GM21717 (cell line): ENCODE results near the gene MEGF6.

Experiments used
- ATAC-seq: cut with Tn5 transposase; IDR thresholded peaks from one replicate; pipeline ENCODE4 v1.9.1; 2021; ENCODE audit warnings: mild to moderate bottlenecking, moderate library complexity; ENCODE audit not compliant: unreplicated experiment

MEGF6 gene

DNA sequence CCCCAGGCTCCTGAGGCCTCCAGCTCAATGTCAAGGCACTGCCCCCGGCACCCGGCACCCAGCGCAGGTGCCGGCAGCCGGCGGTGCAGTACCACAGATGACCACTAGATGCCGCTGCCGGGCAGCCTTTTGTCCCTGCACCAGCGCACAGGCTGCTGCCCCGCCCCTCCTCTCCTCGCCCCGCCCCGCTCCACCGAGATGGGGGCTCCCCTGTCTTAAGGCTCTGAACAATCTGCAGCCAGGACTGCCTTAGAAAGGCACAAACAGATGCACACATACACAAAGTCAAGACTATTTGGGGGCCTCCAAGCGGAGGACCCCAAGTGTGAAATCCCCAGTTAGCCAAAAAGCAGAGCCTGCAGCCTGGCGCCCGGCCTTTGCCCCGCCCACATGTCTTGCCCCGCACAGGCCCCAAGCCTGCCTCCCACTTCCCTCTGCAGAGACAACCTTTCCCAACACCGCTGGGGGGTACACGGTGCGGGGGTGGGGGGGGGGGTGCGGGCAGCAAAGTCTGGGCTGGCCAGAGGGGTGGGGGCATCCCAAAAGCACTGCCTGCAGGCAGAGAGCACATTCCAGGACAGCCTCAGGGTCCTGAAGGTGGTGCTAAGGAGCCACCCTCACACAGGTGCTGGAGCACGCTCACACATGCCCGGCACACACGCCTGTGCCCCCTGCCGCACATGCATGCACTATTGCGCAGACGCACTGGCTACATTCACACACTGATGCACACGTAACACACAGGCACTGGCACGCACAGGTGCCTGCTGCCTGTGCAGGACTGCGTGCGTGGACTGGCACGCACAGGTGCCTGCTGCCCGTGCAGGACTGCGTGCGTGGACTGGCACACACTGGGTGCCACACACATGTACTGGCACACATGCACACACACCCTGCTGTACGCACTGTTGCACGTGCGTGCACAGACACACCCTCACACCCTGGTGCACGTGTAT, 119.7 kb downstream of the MEGF6 start:
- peak; percentile 51 for ATAC-seq

DNA sequence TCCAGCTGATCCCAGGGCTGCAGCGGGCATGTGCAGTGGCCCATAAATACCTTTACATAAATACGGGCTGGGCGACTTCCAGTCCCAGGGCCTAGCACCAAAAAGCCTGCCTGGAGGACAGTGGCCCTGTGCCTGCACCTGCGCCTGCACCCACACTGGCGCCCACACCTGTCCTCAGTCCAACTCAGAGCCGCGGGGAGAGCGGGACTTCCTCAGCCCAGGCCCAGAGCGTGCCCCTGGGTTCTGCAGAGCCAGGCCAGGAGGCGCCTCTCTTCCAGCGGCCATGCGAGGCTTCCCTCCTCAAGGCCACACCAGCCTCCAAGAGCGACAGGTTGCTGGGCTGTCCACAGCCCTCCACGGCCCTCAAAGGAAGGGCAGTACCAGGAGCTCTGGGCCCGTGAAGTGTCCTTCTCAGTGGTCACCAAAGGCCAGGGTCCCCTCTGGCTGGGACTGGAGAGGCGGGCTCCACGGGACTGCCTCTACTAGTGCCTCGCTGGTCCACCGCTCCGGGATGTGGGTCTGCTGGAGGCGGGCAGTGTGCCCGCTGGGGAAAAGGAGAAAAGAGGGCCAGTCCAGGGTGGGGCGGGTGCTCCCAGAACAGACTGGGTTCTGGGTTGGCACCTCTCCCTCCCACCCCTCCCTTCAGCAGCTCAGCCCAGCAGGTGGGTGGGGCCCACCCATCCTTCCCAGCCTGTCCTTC, 121.1 kb downstream of the MEGF6 start:
- ATAC-seq: no peak

DNA sequence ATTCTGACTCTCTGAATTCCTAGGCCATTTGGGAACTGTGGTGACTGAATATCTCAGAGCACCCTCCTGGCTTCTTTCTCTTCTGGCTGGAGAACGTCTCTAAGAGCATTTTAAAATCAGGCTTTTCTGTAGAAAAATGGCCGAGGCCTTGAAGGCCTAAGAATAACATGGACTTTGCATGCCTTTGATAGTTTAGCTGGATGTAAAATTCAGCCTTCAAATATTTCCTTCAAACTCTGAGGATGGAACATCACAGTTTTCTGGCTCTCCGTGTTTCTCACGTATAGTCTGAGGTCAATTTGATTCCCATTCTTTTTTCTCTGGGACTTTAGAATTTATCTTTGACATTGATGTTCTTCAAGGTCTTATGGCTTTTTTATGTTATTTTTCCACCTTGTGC, 122.9 kb downstream of the MEGF6 start:
- ATAC-seq: no peak

GRCh38 chr1:3485016-3485415, 126.3 kb downstream of the MEGF6 start:
- ATAC-seq: no peak

GRCh38 chr1:3483801-3484444, 127.4 kb downstream of the MEGF6 start:
- ATAC-seq: no peak

- no peak for ATAC-seq
Measured at GRCh38 chr1:3483380-3483779, 127.9 kb downstream of the MEGF6 start.

- no peak for ATAC-seq
Measured at GRCh38 chr1:3482378-3482849, 128.9 kb downstream of the MEGF6 start.

DNA sequence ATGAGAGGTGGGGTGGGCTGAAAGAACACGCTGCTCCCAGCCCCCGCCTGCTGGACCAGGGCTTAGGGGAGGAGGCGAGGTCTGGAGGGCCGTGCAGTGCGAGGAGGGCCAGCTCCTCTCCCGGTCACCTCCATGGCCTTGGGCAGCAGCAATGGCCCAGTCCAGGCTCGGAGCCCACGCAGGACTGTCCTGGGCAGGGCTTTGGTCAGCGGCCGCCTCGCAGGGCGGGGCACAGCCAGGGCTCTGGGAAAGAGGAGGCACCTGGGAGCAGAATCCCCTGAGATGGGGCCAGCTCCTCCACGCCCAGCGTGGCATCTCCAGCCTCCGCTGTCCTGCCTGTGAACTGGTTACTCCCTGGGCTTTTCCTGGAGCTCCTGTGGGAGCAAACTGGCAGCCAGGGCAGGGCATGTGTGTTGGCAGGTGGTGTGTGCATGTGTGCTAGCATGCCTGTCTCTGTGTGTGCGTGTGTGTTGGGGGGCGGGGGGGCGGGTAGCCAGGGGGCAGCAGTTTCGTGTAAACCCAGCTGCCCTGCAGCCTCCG, 129.4 kb downstream of the MEGF6 start:
- ATAC-seq: no peak

DNA sequence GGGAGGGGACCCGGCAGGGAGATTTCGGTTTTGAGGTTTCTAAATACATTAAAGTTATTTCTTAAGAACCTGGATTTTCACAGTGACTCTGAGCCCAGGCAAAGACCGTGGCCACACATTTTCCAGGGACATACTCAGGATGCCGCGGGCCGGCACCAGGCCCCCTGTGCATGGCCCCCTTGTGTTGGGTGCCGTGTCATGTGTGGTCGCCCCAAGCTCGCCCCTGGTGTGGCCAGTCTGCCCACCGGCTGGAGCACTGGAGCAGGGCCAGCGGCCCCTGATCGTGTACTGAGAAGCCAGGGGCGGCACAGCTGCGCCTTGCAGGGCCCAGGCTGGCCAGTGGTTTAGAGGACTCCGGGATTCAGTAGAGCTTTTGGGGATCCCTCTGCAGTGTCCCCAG, 130.3 kb downstream of the MEGF6 start:
- no peak for ATAC-seq

GRCh38 chr1:3480369-3480719, 131.0 kb downstream of the MEGF6 start:
- no peak for ATAC-seq

DNA sequence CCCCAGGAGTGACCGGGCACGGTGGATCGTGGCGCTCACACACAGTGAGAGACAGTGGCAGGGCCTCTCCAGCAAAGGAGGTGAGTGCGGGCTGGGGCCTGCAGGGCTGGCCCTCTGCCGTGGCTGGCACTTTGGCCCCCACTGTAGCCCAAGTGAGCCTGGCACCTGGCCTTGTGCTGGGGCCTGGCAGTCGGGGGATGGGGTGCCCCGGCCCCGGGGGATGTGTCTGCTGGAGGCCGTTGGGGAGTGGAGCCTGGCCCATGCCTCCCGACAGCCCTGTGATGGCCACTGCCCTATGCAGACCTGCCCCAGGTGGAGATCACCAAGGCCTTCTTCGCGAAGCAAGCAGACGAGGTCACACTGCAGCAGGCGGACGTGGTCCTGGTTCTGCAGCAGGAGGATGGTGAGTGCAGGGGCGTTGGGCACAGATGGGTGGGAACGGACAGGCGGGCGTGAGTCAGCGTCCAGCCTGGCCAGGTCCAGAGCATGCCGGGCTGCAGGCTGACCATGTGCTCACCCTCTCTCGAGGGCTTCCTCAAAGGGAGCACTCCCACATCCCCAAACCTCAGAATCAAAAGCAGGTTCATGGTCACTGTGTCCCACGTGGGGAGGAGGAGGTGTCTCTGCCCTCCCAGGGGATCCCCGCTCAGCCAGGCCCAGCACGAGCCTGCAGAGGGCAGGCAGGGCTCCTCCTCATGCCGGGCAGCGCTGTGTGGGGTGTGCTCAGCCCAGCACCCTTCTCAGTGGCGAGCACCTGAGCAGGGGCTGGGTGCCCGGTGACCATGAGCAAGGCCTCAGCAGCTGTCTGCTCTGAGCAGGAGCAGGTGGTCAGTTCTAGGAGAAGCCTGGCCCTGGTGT, 131.6 kb downstream of the MEGF6 start:
- ATAC-seq: no peak

GRCh38 chr1:3478187-3478586, 133.1 kb downstream of the MEGF6 start:
- ATAC-seq: no peak

GRCh38 chr1:3477241-3477995, 133.9 kb downstream of the MEGF6 start:
- no peak for ATAC-seq

DNA sequence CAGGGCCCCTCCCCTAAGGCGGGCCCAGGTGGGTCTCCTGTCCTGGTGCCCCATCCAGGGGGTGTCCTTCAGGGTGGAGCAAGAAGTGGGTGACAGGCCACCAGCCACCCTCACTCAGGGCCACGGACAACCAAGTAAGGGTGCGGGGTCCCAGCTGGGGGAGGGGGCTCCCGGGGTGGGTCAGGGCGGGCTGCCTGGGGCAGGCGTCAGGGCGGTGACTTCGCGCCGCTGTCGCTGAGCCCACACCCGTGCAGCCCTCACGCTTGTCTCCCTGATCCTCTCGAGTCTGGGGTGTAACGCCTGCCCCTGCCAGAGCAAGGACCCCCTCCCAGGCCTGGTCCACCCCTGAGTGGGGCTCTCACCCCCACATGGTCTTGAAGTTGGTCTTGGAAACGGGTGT, 134.6 kb downstream of the MEGF6 start:
- no peak for ATAC-seq

DNA sequence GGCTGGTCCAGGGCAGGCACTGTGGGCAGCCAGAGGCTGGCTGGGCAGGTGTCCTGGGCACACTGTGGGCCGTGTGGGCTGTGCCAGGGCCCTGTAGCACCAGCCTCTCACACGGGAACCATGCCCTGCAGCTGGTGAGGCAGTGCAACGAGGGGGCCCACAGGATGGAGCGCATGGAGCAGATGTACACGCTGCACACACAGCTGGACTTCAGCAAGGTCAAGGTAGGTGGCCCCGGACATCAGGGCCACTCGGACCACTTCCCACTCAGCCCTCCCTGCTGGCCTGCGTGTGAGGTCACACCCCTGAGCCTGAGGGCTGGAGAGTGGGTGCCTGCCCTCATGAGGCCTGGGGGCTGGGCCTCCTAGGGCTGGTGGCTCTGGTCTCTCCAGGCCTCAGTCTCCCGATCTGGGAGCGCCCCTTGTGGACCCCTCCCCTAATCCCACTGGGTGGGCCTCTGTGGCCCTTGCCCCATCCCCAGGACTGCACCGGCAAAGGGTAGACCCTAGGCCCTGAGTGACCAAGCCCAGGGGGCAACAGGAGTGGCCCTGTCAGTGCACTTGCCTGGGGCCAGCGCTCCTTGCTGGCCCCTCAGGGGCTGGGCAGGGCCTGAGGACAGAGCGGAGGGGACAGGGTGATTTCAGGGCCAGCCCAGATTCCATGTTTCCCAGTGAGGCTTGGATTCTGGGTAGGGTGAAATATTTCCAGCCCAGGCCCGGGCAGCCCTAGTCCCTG, 135.3 kb downstream of the MEGF6 start:
- ATAC-seq: no peak

DNA sequence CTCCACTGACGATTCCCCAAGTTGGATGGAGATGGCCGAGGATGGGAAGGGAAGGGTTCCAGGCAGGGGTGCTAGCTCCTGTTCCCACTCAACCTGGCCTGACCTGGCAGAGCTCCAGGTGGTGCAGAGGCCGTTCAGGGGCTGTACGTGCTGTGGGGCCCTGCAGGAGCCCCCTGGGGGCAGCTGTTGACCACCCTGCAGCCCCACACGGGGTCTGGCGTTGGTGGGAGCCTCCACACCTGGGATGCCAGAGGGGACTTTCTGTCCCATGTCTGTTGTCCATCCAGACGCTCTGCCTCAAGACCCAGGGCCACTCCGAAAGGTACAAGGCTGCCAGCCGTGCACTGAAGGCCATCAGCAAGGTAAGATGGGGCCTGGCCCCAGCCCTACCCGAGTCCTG, 136.9 kb downstream of the MEGF6 start:
- ATAC-seq: no peak

DNA sequence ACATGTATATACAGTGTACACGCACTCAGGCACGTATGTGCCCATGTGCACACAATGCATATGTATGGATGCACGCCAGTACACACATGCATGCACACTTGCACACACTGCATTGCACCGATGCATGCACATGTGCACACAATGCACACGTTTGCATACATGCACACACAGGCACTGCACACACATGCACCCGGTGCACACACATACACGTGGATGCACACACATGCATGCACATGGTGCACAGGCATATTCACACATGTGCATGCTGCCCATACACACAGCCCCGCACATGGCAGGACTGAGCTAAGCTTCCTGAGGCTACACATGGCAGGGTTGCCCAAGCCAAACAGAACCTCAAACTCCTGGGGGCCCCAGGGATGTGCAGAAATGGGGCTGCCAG, 137.3 kb downstream of the MEGF6 start:
- no peak for ATAC-seq

- no peak for ATAC-seq
Measured at GRCh38 chr1:3473381-3473844, 137.9 kb downstream of the MEGF6 start.

DNA sequence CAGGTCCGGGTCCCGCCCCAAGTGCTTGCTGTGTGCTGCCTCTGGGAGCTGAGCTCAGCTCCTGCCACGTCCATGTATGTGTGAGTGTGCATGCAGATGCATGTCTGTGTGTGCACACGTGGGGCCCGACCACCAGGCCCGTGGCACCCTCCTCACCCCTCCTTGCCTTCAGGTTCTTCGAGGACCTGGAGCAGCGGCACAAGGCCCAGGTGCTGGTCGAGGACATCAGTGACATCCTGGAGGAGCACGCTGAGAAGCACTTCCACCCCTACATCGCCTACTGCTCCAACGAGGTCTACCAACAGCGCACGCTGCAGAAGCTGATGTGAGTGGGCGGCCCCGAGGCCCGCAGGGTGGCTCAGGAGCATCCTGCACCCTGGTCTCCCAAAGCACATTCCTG, 138.4 kb downstream of the MEGF6 start:
- no peak for ATAC-seq
